NCI-H2227 treated with DMSO at 0.1 percent for 48 hours (cell line): Measurements from ENCODE around the gene VSNL1.

Experiments
- DNase-seq: peaks from one replicate; lab custom pipeline; 2025; lab: John Stamatoyannopoulos, UW

The VSNL1 gene

GRCh38 chr2:17644997-17645720 lies 104.7 kb downstream of the VSNL1 start:
- DNase-seq: no peak

GRCh38 chr2:17646081-17646554 lies 105.6 kb downstream of the VSNL1 start:
- DNase-seq: peak; percentile 26

GRCh38 chr2:17646838-17647701 lies 106.6 kb downstream of the VSNL1 start:
- DNase-seq: no peak

GRCh38 chr2:17648581-17648980 lies 108.1 kb downstream of the VSNL1 start:
- DNase-seq: no peak

- DNase-seq: no peak
Measured at GRCh38 chr2:17649026-17649425, 108.5 kb downstream of the VSNL1 start.

- DNase-seq: no peak
Measured at GRCh38 chr2:17652681-17653394, 112.3 kb downstream of the VSNL1 start.

- no peak for DNase-seq
Measured at GRCh38 chr2:17657759-17658158, 117.3 kb downstream of the VSNL1 start.

- no peak for DNase-seq
Measured at GRCh38 chr2:17658251-17658843, 117.9 kb downstream of the VSNL1 start.

GRCh38 chr2:17660219-17660618 lies 119.7 kb downstream of the VSNL1 start:
- DNase-seq: no peak

- DNase-seq: no peak
Measured at GRCh38 chr2:17661460-17661859, 121.0 kb downstream of the VSNL1 start.

- no peak for DNase-seq
Measured at GRCh38 chr2:17662723-17663122, 122.2 kb downstream of the VSNL1 start.

GRCh38 chr2:17664534-17664933 lies 124.0 kb downstream of the VSNL1 start:
- no peak for DNase-seq

GRCh38 chr2:17667898-17668297 lies 127.4 kb downstream of the VSNL1 start:
- no peak for DNase-seq

- no peak for DNase-seq
Measured at GRCh38 chr2:17672583-17673317, 132.3 kb downstream of the VSNL1 start.

GRCh38 chr2:17674817-17675216 lies 134.3 kb downstream of the VSNL1 start:
- DNase-seq: no peak

- DNase-seq: no peak
Measured at GRCh38 chr2:17680119-17680518, 139.6 kb downstream of the VSNL1 start.

GRCh38 chr2:17682098-17682857 lies 141.8 kb downstream of the VSNL1 start:
- DNase-seq: no peak

- no peak for DNase-seq
Measured at GRCh38 chr2:17683981-17684380, 143.5 kb downstream of the VSNL1 start.

- DNase-seq: no peak
Measured at GRCh38 chr2:17688600-17688999, 148.1 kb downstream of the VSNL1 start.

GRCh38 chr2:17689010-17689409 lies 148.5 kb downstream of the VSNL1 start:
- DNase-seq: no peak

- no peak for DNase-seq
Measured at GRCh38 chr2:17690776-17691175, 150.3 kb downstream of the VSNL1 start.
